Nephron progenitor cell (in vitro differentiated cells): Measurements from ENCODE around the gene LYSMD1.

Source experiments
- DNase-seq: peaks from one replicate; pipeline ENCODE4 v3.0.0; 2021
- H3K27ac Mint-ChIP-seq: 2 replicates; pipeline ENCODE4 v1.8.0; 2021; ENCODE audit warnings: mild to moderate bottlenecking, moderate library complexity, mixed read lengths
- H3K27me3 Mint-ChIP-seq: 2 replicates; pipeline ENCODE4 v1.8.0; 2021; ENCODE audit warnings: mild to moderate bottlenecking, low read depth, mixed read lengths; ENCODE audit not compliant: poor library complexity
- H3K36me3 Mint-ChIP-seq: 2 replicates; pipeline ENCODE4 v1.8.0; 2021; ENCODE audit warnings: low read depth, mixed read lengths
- H3K4me1 Mint-ChIP-seq: 2 replicates; pipeline ENCODE4 v1.8.0; 2021; ENCODE audit warnings: mixed read lengths
- H3K4me3 Mint-ChIP-seq: 2 replicates; pipeline ENCODE4 v1.8.0; 2021; ENCODE audit warnings: mild to moderate bottlenecking, moderate library complexity, mixed read lengths
- H3K9me3 Mint-ChIP-seq: 2 replicates; pipeline ENCODE4 v1.8.0; 2021; ENCODE audit warnings: mild to moderate bottlenecking, moderate library complexity, mixed read lengths
- TF ChIP-seq, protein P1 (sequence below): fragments of 200-600 bp; sonication (generic); IDR thresholded peaks from 2 replicates; pipeline ENCODE4 v1.5.0; 2021; ENCODE audit warnings: antibody characterized with exemption

Gene LYSMD1

DNA sequence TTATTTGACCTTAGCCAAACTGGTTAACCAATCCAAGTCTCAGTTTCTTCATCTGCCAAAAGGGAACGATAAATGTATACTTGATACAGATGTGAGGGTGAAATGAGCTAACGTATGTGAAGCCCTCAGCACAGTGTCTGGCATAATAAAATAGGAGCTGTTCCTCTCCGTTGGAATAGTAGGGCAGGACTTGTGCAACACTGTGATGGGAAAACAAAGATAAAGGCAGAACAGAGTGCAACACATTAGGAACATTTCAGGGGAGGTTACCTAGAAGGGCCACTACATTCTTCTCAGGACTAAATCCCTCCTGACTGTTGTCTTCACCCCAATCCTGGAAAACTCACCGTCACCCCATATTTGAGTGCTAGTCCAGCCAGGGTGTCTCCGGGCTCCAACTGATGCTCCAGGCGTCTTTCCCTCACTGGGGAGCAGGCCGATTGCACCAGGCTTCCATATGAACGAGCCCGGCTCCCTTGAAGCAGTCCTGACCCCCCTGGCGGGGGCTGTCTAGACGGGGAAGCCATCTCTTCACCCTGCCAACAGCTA is 896 bp downstream of the LYSMD1 start:
- peaks cover 2% of the 10 kb centered on the region for H3K27me3 Mint-ChIP-seq
- DNase-seq, result no peak
- H3K4me1 Mint-ChIP-seq, result peaks cover 44% of the 10 kb centered on the region
- H3K4me3 Mint-ChIP-seq, result peak overlapping the region; percentile 99
- peaks cover 40% of the 10 kb centered on the region for H3K36me3 Mint-ChIP-seq
- TF ChIP-seq, protein P1, sequence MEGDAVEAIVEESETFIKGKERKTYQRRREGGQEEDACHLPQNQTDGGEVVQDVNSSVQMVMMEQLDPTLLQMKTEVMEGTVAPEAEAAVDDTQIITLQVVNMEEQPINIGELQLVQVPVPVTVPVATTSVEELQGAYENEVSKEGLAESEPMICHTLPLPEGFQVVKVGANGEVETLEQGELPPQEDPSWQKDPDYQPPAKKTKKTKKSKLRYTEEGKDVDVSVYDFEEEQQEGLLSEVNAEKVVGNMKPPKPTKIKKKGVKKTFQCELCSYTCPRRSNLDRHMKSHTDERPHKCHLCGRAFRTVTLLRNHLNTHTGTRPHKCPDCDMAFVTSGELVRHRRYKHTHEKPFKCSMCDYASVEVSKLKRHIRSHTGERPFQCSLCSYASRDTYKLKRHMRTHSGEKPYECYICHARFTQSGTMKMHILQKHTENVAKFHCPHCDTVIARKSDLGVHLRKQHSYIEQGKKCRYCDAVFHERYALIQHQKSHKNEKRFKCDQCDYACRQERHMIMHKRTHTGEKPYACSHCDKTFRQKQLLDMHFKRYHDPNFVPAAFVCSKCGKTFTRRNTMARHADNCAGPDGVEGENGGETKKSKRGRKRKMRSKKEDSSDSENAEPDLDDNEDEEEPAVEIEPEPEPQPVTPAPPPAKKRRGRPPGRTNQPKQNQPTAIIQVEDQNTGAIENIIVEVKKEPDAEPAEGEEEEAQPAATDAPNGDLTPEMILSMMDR, result no peak
- peak overlapping the region; percentile 99 for H3K27ac Mint-ChIP-seq
- no peaks in the 10 kb centered on the region for H3K9me3 Mint-ChIP-seq

DNA sequence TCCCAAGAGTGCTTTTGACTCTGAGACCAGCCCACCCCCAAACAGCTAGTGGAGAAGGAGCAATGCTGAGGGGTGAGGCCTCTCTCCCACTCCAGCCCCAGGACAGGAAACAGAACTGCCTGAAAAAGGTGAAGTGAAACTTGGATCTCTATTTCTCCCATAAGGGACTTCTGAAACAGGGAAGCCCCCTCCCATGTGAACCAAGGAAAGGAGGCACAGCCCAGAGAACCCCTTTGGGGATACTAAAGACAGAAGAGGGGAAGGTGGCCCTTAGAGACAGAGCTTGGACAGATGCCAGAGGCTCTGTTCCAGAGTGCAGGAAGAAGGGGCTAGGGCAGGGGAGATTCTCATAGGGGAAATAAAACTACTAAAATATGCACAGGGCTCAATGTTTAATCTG is 6.3 kb downstream of the LYSMD1 start:
- TF ChIP-seq, protein P1, result no peak
- Mint-ChIP-seq H3K27ac (no peak overlapping the region), H3K4me1 (peaks cover 20% of the 10 kb centered on the region), H3K36me3 (peaks cover 31% of the 10 kb centered on the region), H3K9me3 (no peaks in the 10 kb centered on the region), H3K27me3 (no peaks in the 10 kb centered on the region), H3K4me3 (no peak overlapping the region)
- no peak for DNase-seq

DNA sequence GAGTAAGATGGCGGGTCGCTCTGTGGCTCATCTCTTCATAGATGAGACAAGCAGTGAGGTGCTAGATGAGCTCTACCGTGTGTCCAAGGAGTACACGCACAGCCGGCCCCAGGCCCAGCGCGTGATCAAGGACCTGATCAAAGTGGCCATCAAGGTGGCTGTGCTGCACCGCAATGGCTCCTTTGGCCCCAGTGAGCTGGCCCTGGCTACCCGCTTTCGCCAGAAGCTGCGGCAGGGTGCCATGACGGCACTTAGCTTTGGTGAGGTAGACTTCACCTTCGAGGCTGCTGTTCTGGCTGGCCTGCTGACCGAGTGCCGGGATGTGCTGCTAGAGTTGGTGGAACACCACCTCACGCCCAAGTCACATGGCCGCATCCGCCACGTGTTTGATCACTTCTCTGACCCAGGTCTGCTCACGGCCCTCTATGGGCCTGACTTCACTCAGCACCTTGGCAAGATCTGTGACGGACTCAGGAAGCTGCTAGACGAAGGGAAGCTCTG is 6.9 kb downstream of the LYSMD1 start:
- Mint-ChIP-seq H3K4me1 (peaks cover 14% of the 10 kb centered on the region), H3K4me3 (no peak overlapping the region), H3K36me3 (peaks cover 31% of the 10 kb centered on the region), H3K27me3 (no peaks in the 10 kb centered on the region), H3K27ac (no peak overlapping the region), H3K9me3 (no peaks in the 10 kb centered on the region)
- DNase-seq, result no peak
- TF ChIP-seq, protein P1, result no peak

DNA sequence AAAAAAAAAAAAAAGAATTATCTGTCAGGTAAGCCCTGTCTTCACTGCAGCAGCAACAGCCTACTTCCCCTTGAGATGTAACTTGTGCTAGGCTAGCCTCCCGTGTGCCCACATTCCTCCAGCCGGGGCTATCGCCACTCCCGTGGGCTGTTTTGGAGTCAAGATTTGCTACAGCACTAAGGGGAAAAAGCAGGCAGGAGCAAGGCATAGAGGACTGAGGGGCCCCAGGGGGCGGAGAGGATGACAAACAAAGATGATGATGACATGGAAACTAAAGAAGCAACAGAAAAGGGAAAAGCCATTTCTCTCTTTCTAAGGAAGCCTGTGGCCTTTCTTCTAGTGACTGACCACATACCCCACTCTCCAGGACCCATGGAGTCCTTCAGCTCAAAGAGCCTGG is 7.4 kb downstream of the LYSMD1 start:
- Mint-ChIP-seq H3K9me3 (no peaks in the 10 kb centered on the region), H3K4me1 (peaks cover 11% of the 10 kb centered on the region), H3K27ac (peak overlapping the region; percentile 64), H3K36me3 (peaks cover 31% of the 10 kb centered on the region), H3K27me3 (no peaks in the 10 kb centered on the region), H3K4me3 (no peak overlapping the region)
- no peak for DNase-seq
- TF ChIP-seq, protein P1, result no peak

DNA sequence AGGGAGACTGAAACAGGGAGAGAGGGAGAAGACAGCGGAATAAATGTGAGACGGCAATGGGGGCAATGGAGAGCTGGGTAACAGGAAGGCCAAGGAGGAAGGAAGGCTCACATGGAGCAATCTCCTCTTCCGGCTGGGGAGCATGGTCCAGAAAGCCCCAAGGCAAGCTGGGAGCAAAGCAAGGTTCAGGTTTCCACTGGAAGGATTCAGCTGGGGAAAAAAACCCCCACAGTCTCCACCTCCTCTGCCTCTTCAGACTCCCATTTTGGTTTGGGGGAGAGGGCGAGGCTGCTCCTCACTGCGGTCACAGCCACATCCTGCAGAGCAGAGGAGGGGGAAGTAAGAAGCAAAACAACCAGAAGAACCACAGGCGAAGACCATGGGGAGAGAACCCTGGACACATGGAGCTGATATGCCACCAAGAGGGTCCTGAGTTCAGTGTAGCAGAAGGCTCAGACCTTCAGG is 8.6 kb downstream of the LYSMD1 start:
- no peak for DNase-seq
- TF ChIP-seq, protein P1, result no peak
- Mint-ChIP-seq H3K36me3 (peaks cover 31% of the 10 kb centered on the region), H3K27ac (no peak overlapping the region), H3K4me3 (no peak overlapping the region), H3K9me3 (no peaks in the 10 kb centered on the region), H3K4me1 (peaks cover 11% of the 10 kb centered on the region), H3K27me3 (no peaks in the 10 kb centered on the region)

DNA sequence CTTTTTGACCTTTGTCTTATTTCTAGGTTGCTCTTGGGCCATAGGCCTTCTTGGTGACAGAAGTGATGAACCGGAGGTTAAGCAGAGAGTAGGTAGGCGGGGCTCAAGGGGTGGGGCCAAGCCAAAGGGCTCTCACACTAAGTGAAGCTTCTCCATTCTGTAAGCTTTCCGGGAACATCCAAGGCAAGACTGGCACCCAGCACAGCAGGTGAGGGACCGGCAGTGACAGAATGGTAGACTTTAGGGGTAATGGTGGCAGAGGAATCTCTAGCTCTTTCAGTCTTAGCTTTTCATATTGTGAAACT is 9.2 kb downstream of the LYSMD1 start, which contains the start of gene TNFAIP8L2:
TNFAIP8L2 (plus strand) TSS at position 135 of the 305 bp plus-strand sequence. CDS start 2,049 bp downstream, outside the sequence.
- DNase-seq, result no peak
- H3K36me3 Mint-ChIP-seq, result peaks cover 25% of the 10 kb centered on the region
- TF ChIP-seq, protein P1, result no peak
- H3K9me3 Mint-ChIP-seq, result no peaks in the 10 kb centered on the region
- no peak within 1 kb of the TSS for H3K4me3 Mint-ChIP-seq
- no peaks in the 10 kb centered on the region for H3K27me3 Mint-ChIP-seq
- H3K4me1 Mint-ChIP-seq, result peaks cover 11% of the 10 kb centered on the region
- peak within 1 kb of the TSS; percentile 8 for H3K27ac Mint-ChIP-seq
